MM.1S (cell line): ENCODE results near the gene TPK1.

Experiments used
- DNase-seq: peaks from one replicate; pipeline ENCODE4 v3.0.0-alpha.2; 2015
- H2AFZ ChIP-seq: fragments of 300-600 bp; sonication (generic); 2 replicates; pipeline ENCODE4 v1.6.0; 2016; ENCODE audit warnings: antibody characterized with exemption, low read length
- H3F3A ChIP-seq: fragments of 300-600 bp; sonication (generic); 2 replicates; pipeline ENCODE4 v1.6.1; 2016; ENCODE audit warnings: mild to moderate bottlenecking, antibody characterized with exemption, low read length, moderate library complexity, mixed read lengths; ENCODE audit not compliant: insufficient read depth
- H3K27ac ChIP-seq: fragments of 300-600 bp; sonication (generic); 2 replicates; pipeline ENCODE4 v1.5.1; 2016; ENCODE audit warnings: mild to moderate bottlenecking, low read length
- H3K27me3 ChIP-seq: fragments of 300-600 bp; sonication (generic); replicated peaks from 2 replicates; pipeline ENCODE4 v1.6.0; 2016; ENCODE audit warnings: low read length; ENCODE audit not compliant: insufficient read depth
- H3K36me3 ChIP-seq: fragments of 300-600 bp; sonication (generic); replicated peaks from 2 replicates; pipeline ENCODE4 v1.6.1; 2016; ENCODE audit warnings: mild to moderate bottlenecking, low read length, mixed read lengths; ENCODE audit not compliant: insufficient read depth
- H3K4me1 ChIP-seq: fragments of 300-600 bp; sonication (generic); 2 replicates; pipeline ENCODE4 v1.6.1; 2016; ENCODE audit warnings: low read length, mixed read lengths
- H3K4me2 ChIP-seq: fragments of 300-600 bp; sonication (generic); 2 replicates; pipeline ENCODE4 v1.6.0; 2016; ENCODE audit warnings: low read depth, low read length
- H3K4me3 ChIP-seq: fragments of 300-600 bp; sonication (generic); 2 replicates; pipeline ENCODE4 v1.5.1; 2016; ENCODE audit warnings: low read length, mixed read lengths
- H3K79me2 ChIP-seq: fragments of 300-600 bp; sonication (generic); 2 replicates; pipeline ENCODE4 v1.6.1; 2016; ENCODE audit warnings: mixed run types, low read length, mixed read lengths
- H3K9ac ChIP-seq: fragments of 300-600 bp; sonication (generic); 2 replicates; pipeline ENCODE4 v1.6.1; 2016; ENCODE audit warnings: low read length, mixed read lengths
- H3K9me2 ChIP-seq: fragments of 300-600 bp; sonication (generic); replicated peaks from 2 replicates; pipeline ENCODE4 v1.6.1; 2016; ENCODE audit warnings: mild to moderate bottlenecking, low read length, mixed read lengths; ENCODE audit not compliant: insufficient read depth
- H3K9me3 ChIP-seq: fragments of 300-600 bp; sonication (generic); replicated peaks from 2 replicates; pipeline ENCODE4 v1.6.1; 2016; ENCODE audit warnings: mild to moderate bottlenecking, low read length, mixed read lengths; ENCODE audit not compliant: insufficient read depth
- H4K20me1 ChIP-seq: fragments of 300-600 bp; sonication (generic); 2 replicates; pipeline ENCODE4 v1.6.1; 2016; ENCODE audit warnings: mild to moderate bottlenecking, low read length, moderate library complexity, mixed read lengths; ENCODE audit not compliant: insufficient read depth
- CTCF ChIP-seq: fragments of 300-600 bp; sonication (generic); IDR thresholded peaks from 2 replicates; pipeline ENCODE4 v1.5.1; 2016; ENCODE audit warnings: antibody characterized with exemption, low read length, mixed read lengths
- EZH2 ChIP-seq: fragments of 300-600 bp; sonication (generic); optimal IDR thresholded peaks from 2 replicates; pipeline ENCODE3; 2017; ENCODE audit warnings: low read depth, mild to moderate bottlenecking, antibody characterized with exemption, low read length, mixed read lengths
- EZH2phosphoT487 ChIP-seq: fragments of 300-600 bp; sonication (generic); IDR thresholded peaks from 2 replicates; pipeline ENCODE4 v1.6.1; 2018; ENCODE audit warnings: antibody characterized with exemption, low read length

TPK1 gene

DNA sequence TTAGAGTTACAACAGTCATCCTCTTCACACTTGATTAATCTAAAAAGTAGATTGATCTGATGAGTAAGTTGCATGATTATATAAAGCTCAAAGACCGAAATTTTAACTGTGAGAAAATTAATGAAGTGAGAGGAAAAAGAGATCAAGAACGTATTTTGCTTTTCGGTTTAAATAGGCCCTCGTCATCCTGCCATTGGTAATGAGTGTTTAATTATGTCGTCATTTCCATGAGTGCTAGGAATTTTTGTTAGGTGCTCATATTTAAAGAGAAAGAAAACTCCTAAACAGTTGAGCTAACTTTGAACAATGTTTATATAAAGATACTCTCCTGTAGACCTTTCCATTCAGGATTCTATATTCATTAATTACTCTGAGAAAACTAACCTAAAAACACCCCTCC is 159.4 kb downstream of the TPK1 start:
- Histone ChIP-seq H3F3A (no peaks in the 10 kb centered on the region), H3K4me1 (no peaks in the 10 kb centered on the region), H3K27me3 (no peaks in the 10 kb centered on the region), H3K36me3 (no peaks in the 10 kb centered on the region), H3K4me2 (no peak overlapping the region), H3K4me3 (no peak overlapping the region), H4K20me1 (no peaks in the 10 kb centered on the region), H3K9me2 (no peaks in the 10 kb centered on the region), H3K9me3 (no peaks in the 10 kb centered on the region), H3K9ac (no peak overlapping the region), H3K27ac (no peak overlapping the region), H3K79me2 (no peaks in the 10 kb centered on the region), H2AFZ (no peak overlapping the region)
- no peak for TF ChIP-seq EZH2phosphoT487
- no peak for TF ChIP-seq CTCF
- no peak for TF ChIP-seq EZH2
- DNase-seq: no peak

GRCh38 chr7:144674550-144674949 is 161.3 kb downstream of the TPK1 start:
- Histone ChIP-seq H3K27ac (no peak overlapping the region), H3F3A (no peaks in the 10 kb centered on the region), H3K4me3 (no peak overlapping the region), H3K4me2 (no peak overlapping the region), H3K9ac (no peak overlapping the region), H3K4me1 (no peaks in the 10 kb centered on the region), H3K27me3 (no peaks in the 10 kb centered on the region), H2AFZ (no peak overlapping the region), H3K9me3 (no peaks in the 10 kb centered on the region), H4K20me1 (no peaks in the 10 kb centered on the region), H3K79me2 (no peaks in the 10 kb centered on the region), H3K36me3 (no peaks in the 10 kb centered on the region), H3K9me2 (no peaks in the 10 kb centered on the region)
- TF ChIP-seq EZH2: no peak
- DNase-seq: no peak

- DNase-seq: no peak
- Histone ChIP-seq H3K27me3 (no peaks in the 10 kb centered on the region), H3K27ac (no peak overlapping the region), H3K79me2 (no peaks in the 10 kb centered on the region), H3F3A (no peaks in the 10 kb centered on the region), H2AFZ (no peak overlapping the region), H3K4me2 (no peak overlapping the region), H3K9ac (no peak overlapping the region), H3K4me3 (no peak overlapping the region), H3K9me2 (no peaks in the 10 kb centered on the region), H4K20me1 (no peaks in the 10 kb centered on the region), H3K36me3 (no peaks in the 10 kb centered on the region), H3K9me3 (no peaks in the 10 kb centered on the region), H3K4me1 (no peaks in the 10 kb centered on the region)
- TF ChIP-seq CTCF: no peak
- no peak for TF ChIP-seq EZH2
- TF ChIP-seq EZH2phosphoT487: no peak
Measured at GRCh38 chr7:144672869-144673268, 163.0 kb downstream of the TPK1 start.

DNA sequence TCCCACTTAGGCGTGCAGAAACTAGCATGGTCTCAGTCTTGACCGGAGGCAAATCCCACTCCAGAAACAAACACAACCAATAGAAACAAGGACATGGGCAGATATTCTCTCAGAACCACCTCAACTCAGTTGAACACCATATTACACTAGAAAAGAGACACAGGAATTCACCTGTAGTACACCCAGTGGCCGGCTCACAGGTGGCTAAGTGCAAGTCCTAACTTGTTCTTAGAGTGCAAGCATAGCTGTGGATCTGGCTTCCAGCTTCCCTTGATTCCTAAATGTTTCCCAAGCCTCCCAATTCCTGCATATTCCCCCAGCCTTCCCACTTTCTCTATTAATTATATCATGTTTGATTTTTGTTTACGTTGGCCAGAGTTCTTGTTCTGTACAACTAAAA is 164.4 kb downstream of the TPK1 start:
- H3K4me1 ChIP-seq: no peaks in the 10 kb centered on the region
- no peak for DNase-seq
- H3K79me2 ChIP-seq: no peaks in the 10 kb centered on the region
- H3K4me3 ChIP-seq: no peak overlapping the region
- no peak overlapping the region for H3K9ac ChIP-seq
- H3K9me3 ChIP-seq: no peaks in the 10 kb centered on the region
- no peaks in the 10 kb centered on the region for H3K9me2 ChIP-seq
- no peak overlapping the region for H3K27ac ChIP-seq
- H3K4me2 ChIP-seq: no peak overlapping the region
- no peaks in the 10 kb centered on the region for H3K27me3 ChIP-seq
- TF ChIP-seq CTCF (no peak), EZH2phosphoT487 (no peak), EZH2 (no peak)
- no peaks in the 10 kb centered on the region for H3F3A ChIP-seq
- H2AFZ ChIP-seq: no peak overlapping the region
- no peaks in the 10 kb centered on the region for H3K36me3 ChIP-seq
- no peaks in the 10 kb centered on the region for H4K20me1 ChIP-seq
